Panc1 (cell line): ENCODE results near the gene TTLL12.

Experiments
- CTCF ChIP-seq: fragments of 450-650 bp; IDR thresholded peaks from 2 replicates; pipeline ENCODE4 v1.5.1; 2017; ENCODE audit warnings: mild to moderate bottlenecking
- SIN3A ChIP-seq: IDR thresholded peaks from 2 replicates; pipeline ENCODE4 v1.6.1; 2012; ENCODE audit warnings: low read depth, mild to moderate bottlenecking, low read length, moderate library complexity, borderline replicate concordance; ENCODE audit not compliant: insufficient read depth
- TCF7L2 ChIP-seq: IDR thresholded peaks from 2 replicates; pipeline ENCODE4 v1.6.1; 2011; ENCODE audit warnings: mild to moderate bottlenecking, low read depth, low read length, inconsistent platforms

DNA sequence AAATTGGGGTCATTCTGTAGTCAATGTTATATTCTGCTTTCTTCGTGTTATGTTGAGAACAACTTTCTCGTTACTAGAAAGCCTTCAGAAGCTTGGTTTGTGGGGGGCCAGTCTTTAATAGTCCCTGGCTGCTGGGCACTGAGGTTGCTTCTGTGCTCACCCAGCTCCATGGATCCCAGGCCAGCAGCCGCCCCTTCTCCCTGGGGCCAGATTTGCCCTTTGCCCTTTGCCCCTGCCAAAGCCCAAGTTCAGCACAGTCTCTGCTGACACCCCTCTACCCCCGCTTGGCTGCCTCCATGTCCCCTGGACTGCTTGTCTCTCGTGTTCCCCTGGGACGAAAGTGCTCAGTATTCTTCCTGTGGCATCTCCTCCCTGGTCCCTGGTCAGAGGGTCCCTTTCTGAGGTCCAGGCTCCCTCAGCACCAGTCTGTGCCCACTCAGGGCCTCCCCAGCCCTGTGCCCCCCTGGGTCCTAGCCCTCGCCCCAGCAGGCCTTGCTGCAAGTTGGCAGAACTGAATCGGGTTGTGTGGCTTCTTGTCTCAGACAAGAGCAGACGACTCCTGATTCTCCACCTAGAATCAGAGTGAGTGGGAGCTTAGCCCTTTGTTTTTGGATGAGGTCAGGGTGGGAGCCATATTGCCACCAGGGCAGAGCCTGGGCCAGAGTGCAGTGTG lies 28.9 kb downstream of the TTLL12 start:
- no peak for TF ChIP-seq CTCF
- no peak for TF ChIP-seq SIN3A
- TF ChIP-seq TCF7L2: no peak
